Adrenal gland (tissue), 12 donors: ENCODE results near the gene ZNF132. TPM values are rescaled to one million over a fixed set of nuclear protein-coding genes. Genes with fewer than 3 reads are reported as not detected.

ENCODE experiments used
- DNase-seq, 7 donors: peaks; one replicate each; pipeline ENCODE4 v3.0.0-alpha.2; 2019 to 2020
- H3K27ac ChIP-seq, 5 donors: fragments of 200-600 bp; sonication (generic) in 4 of 5; 1 replicate in 3 of 5; 2 replicates in 2 of 5; pipeline versions ENCODE4 v1.5.1 to v1.8.0; 2016 to 2020; ENCODE audit warnings: mild to moderate bottlenecking in 1 of 5
- H3K27me3 ChIP-seq: fragments of 200-600 bp; 2 replicates; pipeline ENCODE4 v1.8.0; 2021
- H3K36me3 ChIP-seq, 2 donors: fragments of 200-600 bp; replicated peaks in 1 of 2; 1 replicate in 1 of 2; 2 replicates in 1 of 2; pipeline versions ENCODE4 v1.5.1 to v1.8.0; 2018 to 2022
- H3K4me1 ChIP-seq, 2 donors: fragments of 200-600 bp; replicated peaks in 1 of 2; 1 replicate in 1 of 2; 2 replicates in 1 of 2; pipeline versions ENCODE4 v1.5.1 to v1.8.0; 2018 to 2021
- H3K4me3 ChIP-seq, 4 donors: fragments of 200-600 bp; sonication (generic) in 3 of 4; one replicate each; pipeline ENCODE4 v1.5.1; 2016 to 2018
- H3K9me3 ChIP-seq, 3 donors: fragments of 200-600 bp; sonication (generic) in 1 of 3; replicated peaks in 1 of 3; 1 replicate in 2 of 3; 2 replicates in 1 of 3; pipeline versions ENCODE4 v1.5.1 to v1.8.0; 2016 to 2021
- CTCF ChIP-seq, 6 experiments: fragments of 450-650 bp in 4 of 6; fragments of 200-600 bp in 2 of 6; sonication (generic) in 1 of 6; IDR thresholded peaks; 1 replicate in 5 of 6; 2 replicates in 1 of 6; pipeline versions ENCODE4 v1.5.1 to v1.8.0; 2016 to 2021; ENCODE audit warnings: antibody characterized with exemption in 6 of 6, mild to moderate bottlenecking in 2 of 6, moderate library complexity in 1 of 6
- POLR2A ChIP-seq, 2 donors: fragments of 450-650 bp; IDR thresholded peaks; one replicate each; pipeline ENCODE4 v1.6.1; 2017; ENCODE audit warnings: antibody characterized with exemption in 2 of 2, mild to moderate bottlenecking in 2 of 2, moderate library complexity in 1 of 2
- WGBS, 4 donors: extraction: QIAGEN DNeasy Blood & Tissue Kit in 2 of 4; methylation state at CpG; one replicate each; pipeline versions ENCODE4 v1.1.5 to v1.1.7; 2013 to 2017; 5-methylcytosine and 5-hydroxymethylcytosine counted together
- intact Hi-C, 2 donors: fragments of 100-400 bp; cut with DNase I; formaldehyde crosslinking; loops; one replicate each; pipeline versions ENCODE4 v1.14.1 to v1.15.0; 2022 to 2023
- polyA plus RNA-seq, 3 donors: library from polyadenylated mRNA; stranded (reverse); fragments of 200-250 nt in 2 of 3; fragments of 350-450 nt in 1 of 3; fragmentation: Illumina TruSeq in 1 of 3; extraction: RNeasy Lipid Tissue Mini Kit (QIAGEN cat#74804) in 1 of 3; gene quantifications; one replicate each; pipeline ENCODE4 v1.2.3, GENCODE V29; 2013 to 2014
- total RNA-seq, 9 donors: library from RNA; depleted of rRNA in 4 of 9; stranded (reverse); fragments of >200 nt in 4 of 9; fragments of 120-200 nt in 1 of 9; fragmentation: NEBNext Ultra II Directional in 1 of 9; extraction: Animal tissue kit (Norgen Biotek cat#: 25700) in 1 of 9; gene quantifications; one replicate each; pipeline versions ENCODE4 v1.1.0 to v1.2.4, GENCODE V29; 2013 to 2023
- donor health status: healthy with polysubstance abuse.
- donor health status: Bipolar disorder and iron deficiency.
- donor health status: DM: yes; HTN: yes; CAD: no.
- donor health status: DM: no; HTN: no; CAD: no.
- donor health status: DM: no; HTN: no; CAD: no.
- donor health status: DM: yes; HTN: yes; CAD: no.

ZNF132 gene
- total and polyA plus RNA-seq, 12 donors = 1.3 to 12.0 (median 4.6) TPM

GRCh38 chr19:58398087-58398486, 41.9 kb downstream of the ZNF132 start:
- no peak overlapping the region for H3K4me3 ChIP-seq
- H3K27ac ChIP-seq = no peak overlapping the region
- TF ChIP-seq POLR2A (IDR thresholded peaks at IDR 0.05) = no peak
- TF ChIP-seq CTCF (IDR thresholded peaks at IDR 0.05) = no peak
- peaks cover 4% of the 10 kb centered on the region for H3K27me3 ChIP-seq
- peaks cover 11 to 19% of the 10 kb centered on the region in 2 donors for H3K4me1 ChIP-seq
- H3K36me3 ChIP-seq = peaks cover 0 to 19% of the 10 kb centered on the region in 2 donors
- no peak for DNase-seq
- intact Hi-C loops = no loop called here
- no peaks in the 10 kb centered on the region for H3K9me3 ChIP-seq
- 78 to 83% (median 79%) methylated on average over 2 to 4 of the region's 4 CpGs for WGBS, 4 donors

- Histone ChIP-seq H3K9me3 (no peaks in the 10 kb centered on the region), H3K27me3 (peaks cover 4% of the 10 kb centered on the region), H3K27ac (no peak overlapping the region), H3K36me3 (peaks cover 0 to 24% of the 10 kb centered on the region in 2 donors), H3K4me1 (peaks cover 11 to 19% of the 10 kb centered on the region in 2 donors), H3K4me3 (no peak overlapping the region)
- 50 to 86% (median 75%) methylated on average over 1 to 7 of the region's 7 CpGs for WGBS, 4 donors
- no peak for TF ChIP-seq CTCF (IDR thresholded peaks at IDR 0.05)
- TF ChIP-seq POLR2A (IDR thresholded peaks at IDR 0.05) = no peak
- DNase-seq = peak in 1 of 7 donors; percentile 11
- intact Hi-C loops = no loop called here
Observed at GRCh38 chr19:58397533-58398037, 42.4 kb downstream of the ZNF132 start.

- peaks cover 4% of the 10 kb centered on the region for H3K27me3 ChIP-seq
- peaks cover 9 to 15% of the 10 kb centered on the region in 2 donors for H3K4me1 ChIP-seq
- WGBS, 4 donors = 24 to 61% (median 44%) methylated on average over 1 to 58 of the region's 58 CpGs
- H3K36me3 ChIP-seq = peaks cover 0 to 29% of the 10 kb centered on the region in 2 donors
- intact Hi-C loops = no loop called here
- H3K9me3 ChIP-seq = no peaks in the 10 kb centered on the region
- H3K4me3 ChIP-seq = no peak overlapping the region
- no peak for DNase-seq
- TF ChIP-seq POLR2A (IDR thresholded peaks at IDR 0.05) = no peak
- no peak for TF ChIP-seq CTCF (IDR thresholded peaks at IDR 0.05)
- no peak overlapping the region for H3K27ac ChIP-seq
Observed at GRCh38 chr19:58396691-58397532, 43.0 kb downstream of the ZNF132 start.

GRCh38 chr19:58395979-58396627, 43.9 kb downstream of the ZNF132 start:
- intact Hi-C loops = no loop called here
- H3K36me3 ChIP-seq = peaks cover 0 to 37% of the 10 kb centered on the region in 2 donors
- DNase-seq = peak in 1 of 7 donors; percentile 46
- no peak overlapping the region for H3K27ac ChIP-seq
- TF ChIP-seq CTCF (IDR thresholded peaks at IDR 0.05) (no peak), POLR2A (IDR thresholded peaks at IDR 0.05) (no peak)
- no peak overlapping the region for H3K4me3 ChIP-seq
- peaks cover 6 to 12% of the 10 kb centered on the region in 2 donors for H3K4me1 ChIP-seq
- no peaks in the 10 kb centered on the region for H3K9me3 ChIP-seq
- WGBS, 4 donors = 2 to 15% (median 7%) methylated on average over 8 to 75 of the region's 75 CpGs
- peaks cover 4% of the 10 kb centered on the region for H3K27me3 ChIP-seq
